ENCODE results near the gene CHST8.

DNA sequence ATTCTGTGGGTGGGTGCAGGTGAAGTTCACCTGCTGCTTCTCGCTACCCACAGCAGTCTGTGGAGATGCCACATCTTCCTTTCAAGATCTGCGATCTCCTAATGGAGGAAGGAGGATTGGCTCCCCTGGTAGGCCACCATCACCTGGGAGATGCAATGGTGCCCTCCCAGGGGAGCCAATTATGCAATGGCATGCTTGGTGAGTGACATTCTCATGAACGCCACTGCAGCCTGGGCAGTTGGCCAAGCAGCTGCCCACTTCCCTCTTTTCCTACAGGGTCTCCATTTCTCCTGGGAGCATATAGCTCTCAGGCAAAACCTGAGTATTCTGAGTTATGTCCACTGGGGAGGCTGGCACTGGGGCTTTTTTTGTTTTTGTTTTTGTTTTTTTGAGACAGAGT lies 91.4 kb downstream of the CHST8 start:
- TF ChIP-seq, protein P1, sequence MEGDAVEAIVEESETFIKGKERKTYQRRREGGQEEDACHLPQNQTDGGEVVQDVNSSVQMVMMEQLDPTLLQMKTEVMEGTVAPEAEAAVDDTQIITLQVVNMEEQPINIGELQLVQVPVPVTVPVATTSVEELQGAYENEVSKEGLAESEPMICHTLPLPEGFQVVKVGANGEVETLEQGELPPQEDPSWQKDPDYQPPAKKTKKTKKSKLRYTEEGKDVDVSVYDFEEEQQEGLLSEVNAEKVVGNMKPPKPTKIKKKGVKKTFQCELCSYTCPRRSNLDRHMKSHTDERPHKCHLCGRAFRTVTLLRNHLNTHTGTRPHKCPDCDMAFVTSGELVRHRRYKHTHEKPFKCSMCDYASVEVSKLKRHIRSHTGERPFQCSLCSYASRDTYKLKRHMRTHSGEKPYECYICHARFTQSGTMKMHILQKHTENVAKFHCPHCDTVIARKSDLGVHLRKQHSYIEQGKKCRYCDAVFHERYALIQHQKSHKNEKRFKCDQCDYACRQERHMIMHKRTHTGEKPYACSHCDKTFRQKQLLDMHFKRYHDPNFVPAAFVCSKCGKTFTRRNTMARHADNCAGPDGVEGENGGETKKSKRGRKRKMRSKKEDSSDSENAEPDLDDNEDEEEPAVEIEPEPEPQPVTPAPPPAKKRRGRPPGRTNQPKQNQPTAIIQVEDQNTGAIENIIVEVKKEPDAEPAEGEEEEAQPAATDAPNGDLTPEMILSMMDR (IDR thresholded peaks at IDR 0.05), result no peak
- TF ChIP-seq RAD21 (conservative IDR thresholded peaks at IDR 0.05 in 1 of 2, IDR thresholded peaks at IDR 0.05 in 1 of 2) (no peak), POLR2AphosphoS2 (conservative IDR thresholded peaks at IDR 0.05; ENCODE audit: low read length) (no peak), E2F6 (IDR thresholded peaks at IDR 0.05; ENCODE audit: borderline replicate concordance, low read depth) (no peak), POLR2A (IDR thresholded peaks at IDR 0.05; ENCODE audit: low read length) (no peak)
- TF ChIP-seq, protein P2, sequence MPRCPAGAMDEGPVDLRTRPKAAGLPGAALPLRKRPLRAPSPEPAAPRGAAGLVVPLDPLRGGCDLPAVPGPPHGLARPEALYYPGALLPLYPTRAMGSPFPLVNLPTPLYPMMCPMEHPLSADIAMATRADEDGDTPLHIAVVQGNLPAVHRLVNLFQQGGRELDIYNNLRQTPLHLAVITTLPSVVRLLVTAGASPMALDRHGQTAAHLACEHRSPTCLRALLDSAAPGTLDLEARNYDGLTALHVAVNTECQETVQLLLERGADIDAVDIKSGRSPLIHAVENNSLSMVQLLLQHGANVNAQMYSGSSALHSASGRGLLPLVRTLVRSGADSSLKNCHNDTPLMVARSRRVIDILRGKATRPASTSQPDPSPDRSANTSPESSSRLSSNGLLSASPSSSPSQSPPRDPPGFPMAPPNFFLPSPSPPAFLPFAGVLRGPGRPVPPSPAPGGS (IDR thresholded peaks at IDR 0.05), result no peak
